ENCODE results near the gene NMNAT2. TPM values are rescaled to one million over a fixed set of nuclear protein-coding genes. Genes with fewer than 3 reads are reported as not detected.

The NMNAT2 gene
- total and polyA plus RNA-seq, 2 of the 8 experiments (the other 6 are each of a cell fraction or from before 2014, with no cell fraction given), result 6.5 to 20.9 TPM

- no peak overlapping the region for H2BK12ac ChIP-seq (ENCODE audit: low read depth, low read length)
- H2BK120ac ChIP-seq (replicated peaks; ENCODE audit: low read depth, low read length), result no peak overlapping the region
- POLR2A ChIA-PET (ENCODE audit: partially characterized antibody), result interaction anchor here (1.0 to 1.8 kb wide), 2 partner anchors 10 to 17 kb away, joined by 3 to 5 read pairs; no protein-coding TSS in a partner anchor
- H3K4me1 ChIP-seq (replicated peaks in 1 of 4; ENCODE audit: control insufficient read depth in 3 of 4, insufficient read depth in 4 of 4, low read length in 3 of 4), result peaks cover 0 to 6% (median 3%) of the 10 kb centered on the region in 4 experiments; a peak in 2 of 7 replicates
- no peak overlapping the region for H2BK20ac ChIP-seq (ENCODE audit: low read length)
- no peak overlapping the region for H3K27ac ChIP-seq (ENCODE audit: low read depth, low read length)
- H3K9me3 ChIP-seq (ENCODE audit: insufficient read depth in 2 of 2, low read depth in 1 of 2, low read length in 1 of 2), result no peaks in the 10 kb centered on the region
- H3K4me3 ChIP-seq (ENCODE audit: extremely low read depth in 1 of 4, insufficient read depth in 2 of 4, low read depth in 3 of 4, low read length in 4 of 4), result no peak overlapping the region
- no peak overlapping the region for H2AK5ac ChIP-seq (ENCODE audit: low read depth, low read length)
- H3K14ac ChIP-seq (ENCODE audit: insufficient read length), result no peak overlapping the region
- FAIRE-seq (no peak), DNase-seq (ENCODE audit: low read depth in 1 of 2, low spot score in 2 of 2) (no peak)
- no peak overlapping the region for H3K56ac ChIP-seq (replicated peaks; ENCODE audit: insufficient read length, low read depth, low read length)
- CTCF ChIA-PET (ENCODE audit: partially characterized antibody), result interaction anchor here (0.7 to 9.7 kb wide), 8 partner anchors 10 to 188 kb away, joined by 3 to 86 read pairs (median 5); no protein-coding TSS in a partner anchor
- no peak overlapping the region for H3K4me2 ChIP-seq (ENCODE audit: insufficient read depth in 1 of 2, low read depth in 2 of 2, low read length in 2 of 2)
- no peak overlapping the region for H3K23ac ChIP-seq (ENCODE audit: insufficient read length)
- 95% methylated on average over 14 of the region's 14 CpGs; no CpG with 5 or more reads in 1 of the 2 experiments for WGBS, 2 experiments (ENCODE audit: extremely low coverage in 1 of 2, insufficient coverage in 1 of 2, insufficient read length in 1 of 2, insufficient replicate concordance in 2 of 2, low coverage in 1 of 2, low lambda C conversion rate in 2 of 2, missing lambda C conversion rate in 1 of 2)
- H3K27me3 ChIP-seq (replicated peaks in 1 of 4; ENCODE audit: control insufficient read depth in 3 of 4, extremely low read depth in 1 of 4, insufficient read depth in 3 of 4, low read length in 3 of 4), result no peaks in the 10 kb centered on the region; a peak in 1 of 7 replicates
- no peak overlapping the region for H4K5ac ChIP-seq (ENCODE audit: insufficient read length, low read depth, low read length)
- H2BK5ac ChIP-seq (ENCODE audit: low read depth, low read length), result no peak overlapping the region
- no peak overlapping the region for H2BK15ac ChIP-seq (ENCODE audit: low read length)
- H3K4ac ChIP-seq (replicated peaks; ENCODE audit: insufficient read length, low read depth, low read length), result no peak overlapping the region
- H3K79me1 ChIP-seq (ENCODE audit: low read depth, low read length), result no peaks in the 10 kb centered on the region
- no peaks in the 10 kb centered on the region for H3K23me2 ChIP-seq (ENCODE audit: low read depth, low read length)
- H3K36me3 ChIP-seq (ENCODE audit: control insufficient read depth in 2 of 4, insufficient read depth in 4 of 4, low read length in 3 of 4), result no peaks in the 10 kb centered on the region
- peak overlapping the region in 1 of 4 experiments; percentile 40; a peak in 1 of 7 replicates for H3K9ac ChIP-seq (replicated peaks in 1 of 4; ENCODE audit: extremely low read depth in 1 of 4, low read depth in 3 of 4, low read length in 3 of 4)
- TF ChIP-seq JUND (IDR thresholded peaks at IDR 0.05; ENCODE audit: low read length) (no peak), ATF2 (IDR thresholded peaks at IDR 0.05; ENCODE audit: low read length) (no peak), TAF1 (IDR thresholded peaks at IDR 0.05; ENCODE audit: low read depth, low read length) (no peak), CHD2 (IDR thresholded peaks at IDR 0.05; ENCODE audit: low read length) (no peak), EGR1 (IDR thresholded peaks at IDR 0.05; ENCODE audit: borderline replicate concordance, low read depth, low read length) (no peak), RAD21 (IDR thresholded peaks at IDR 0.05 in 1 of 2, conservative IDR thresholded peaks at IDR 0.05 in 1 of 2; ENCODE audit: low read depth in 2 of 2, low read length in 2 of 2) (no peak), ASH2L (IDR thresholded peaks at IDR 0.05; ENCODE audit: low read length) (no peak)
- H4K8ac ChIP-seq (ENCODE audit: extremely low read depth, insufficient read depth, low read length), result no peak overlapping the region
- no peaks in the 10 kb centered on the region for H4K20me1 ChIP-seq (replicated peaks in 1 of 2; ENCODE audit: control insufficient read depth in 1 of 2, insufficient read depth in 2 of 2, low read length in 2 of 2)
- no peak overlapping the region for H2AFZ ChIP-seq (ENCODE audit: low read length)
- no peak overlapping the region for H3K18ac ChIP-seq (ENCODE audit: extremely low read depth, low read length)
- no peaks in the 10 kb centered on the region for H3K79me2 ChIP-seq (ENCODE audit: control insufficient read depth in 1 of 2, insufficient read depth in 2 of 2, low read length in 2 of 2)
- H4K91ac ChIP-seq (replicated peaks; ENCODE audit: insufficient read length, low read length), result no peak overlapping the region
Measured at GRCh38 chr1:183218027-183218618, 200.1 kb downstream of the NMNAT2 start.
